GM21825 (cell line): ENCODE data around the gene GKN1.

Source experiments
- ATAC-seq: cut with Tn5 transposase; IDR thresholded peaks from one replicate; pipeline ENCODE4 v1.9.1; 2021; ENCODE audit warnings: mild to moderate bottlenecking, moderate library complexity; ENCODE audit not compliant: unreplicated experiment

The GKN1 gene

DNA sequence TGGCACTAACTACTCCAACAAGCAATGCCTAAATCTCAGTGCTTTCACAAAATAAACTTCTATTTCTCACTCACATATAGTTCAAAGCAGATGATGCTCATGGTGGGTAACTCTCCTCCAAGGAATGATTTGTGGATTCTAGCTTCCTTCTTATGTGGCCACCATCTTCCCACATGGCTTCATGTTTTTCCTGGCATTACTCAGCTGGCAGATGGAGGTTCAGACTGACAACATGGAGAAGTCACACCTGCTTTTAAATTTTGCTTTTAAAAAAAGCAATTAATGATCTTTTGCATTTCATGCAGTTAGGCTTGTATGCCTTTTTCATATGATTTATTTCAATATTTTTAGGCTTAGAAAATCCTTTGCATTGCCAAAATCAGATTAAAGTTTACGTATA is 15.4 kb upstream of the GKN1 start:
- ATAC-seq, result no peak

- ATAC-seq, result no peak
Measured at GRCh38 chr2:68961380-68961779, 13.1 kb upstream of the GKN1 start.

GRCh38 chr2:68964282-68964681 is 10.2 kb upstream of the GKN1 start:
- no peak for ATAC-seq

- no peak for ATAC-seq
Measured at GRCh38 chr2:68968221-68968620, 6.2 kb upstream of the GKN1 start.

DNA sequence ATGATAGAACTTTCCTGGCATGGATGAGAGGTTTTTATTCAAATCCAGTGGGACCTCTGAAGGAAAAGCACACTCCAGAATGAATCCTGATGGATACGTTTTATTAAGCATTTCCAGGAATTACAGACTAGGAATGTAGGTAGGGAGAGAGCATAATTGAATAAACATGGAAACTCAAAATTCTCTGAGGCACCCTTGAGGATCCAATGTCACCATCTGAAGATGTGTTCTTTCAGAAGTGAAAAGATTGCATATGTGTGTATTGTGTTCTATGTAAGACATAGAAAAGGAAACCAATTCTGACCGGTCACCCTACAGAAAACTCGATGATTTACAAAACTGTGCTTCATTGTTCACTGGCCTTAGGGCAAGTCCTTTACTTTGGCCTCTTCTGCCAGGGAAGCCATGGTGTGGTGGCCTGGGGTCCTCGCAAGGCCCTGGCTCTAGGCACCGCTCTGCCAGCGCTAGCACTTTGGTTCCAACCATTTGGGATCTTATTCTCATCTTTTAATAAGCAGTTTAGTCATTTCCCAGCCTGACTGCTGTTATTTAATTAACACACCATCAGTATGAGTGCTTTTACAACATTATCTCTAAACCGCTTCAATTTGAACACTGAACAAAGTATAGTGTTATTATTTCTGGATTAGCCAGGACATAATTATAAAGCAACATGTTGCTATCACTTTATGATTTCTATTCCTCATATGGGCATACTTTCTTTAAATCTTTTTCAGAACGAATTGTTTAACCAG is 4.5 kb upstream of the GKN1 start:
- no peak for ATAC-seq

DNA sequence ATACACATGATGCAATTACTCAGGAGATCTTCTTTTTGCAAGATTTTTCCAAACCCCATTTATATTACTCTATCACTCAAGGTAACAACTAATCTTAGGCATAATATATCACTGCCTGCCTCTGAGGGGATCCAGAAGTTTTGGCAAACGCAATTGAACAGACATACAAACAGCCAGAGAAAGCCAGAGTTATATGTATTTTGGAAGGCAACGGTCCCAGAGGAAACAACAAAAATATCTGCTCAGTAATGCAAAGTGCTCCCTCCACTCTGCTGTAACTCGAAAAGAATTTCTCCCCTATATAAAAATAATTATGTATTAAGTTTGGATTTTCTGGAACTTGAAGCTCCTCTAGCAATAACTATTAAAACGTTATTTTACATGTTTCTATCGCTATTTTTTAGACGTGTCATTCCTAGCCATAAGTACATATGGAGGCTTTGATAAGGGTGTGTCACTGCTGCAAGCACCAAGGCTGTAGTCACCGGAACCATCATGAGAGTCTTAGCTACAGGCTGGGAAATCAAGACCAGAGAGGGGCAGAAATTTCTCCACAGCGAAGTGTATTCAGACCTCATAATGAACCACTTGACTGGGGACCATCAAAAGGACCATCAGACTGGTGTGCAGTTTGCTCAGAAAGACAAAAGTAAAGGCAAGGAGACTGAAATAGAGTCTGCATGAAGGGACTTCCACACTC is 3.7 kb upstream of the GKN1 start:
- no peak for ATAC-seq

- no peak for ATAC-seq
Measured at GRCh38 chr2:68971591-68972231, 2.7 kb upstream of the GKN1 start.

GRCh38 chr2:68974946-68975665 is 670 bp downstream of the GKN1 start:
- no peak for ATAC-seq

DNA sequence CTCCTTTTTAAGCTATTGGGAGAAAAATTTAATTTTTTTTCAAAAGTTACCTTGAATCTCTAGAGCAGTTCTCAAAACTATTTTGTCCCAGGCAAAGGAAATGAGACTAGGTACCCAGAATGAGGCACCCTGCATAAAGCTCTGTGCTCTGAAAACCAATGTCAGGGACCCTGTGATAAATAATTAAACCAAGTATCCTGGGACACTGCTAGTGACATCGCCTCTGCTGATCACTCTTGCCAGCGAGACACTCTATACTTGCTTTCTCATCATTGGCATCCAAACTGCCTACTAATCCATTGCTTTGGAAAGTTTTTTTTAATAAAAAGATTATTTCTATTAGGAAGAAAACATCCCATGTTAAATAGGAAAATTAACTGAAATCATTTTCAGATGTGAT is 1.4 kb downstream of the GKN1 start:
- ATAC-seq, result no peak

- ATAC-seq, result no peak
Measured at GRCh38 chr2:68977453-68977852, 3.0 kb downstream of the GKN1 start.

- ATAC-seq, result no peak
Measured at GRCh38 chr2:68978098-68978497, 3.7 kb downstream of the GKN1 start.

GRCh38 chr2:68980956-68981355 is 6.5 kb downstream of the GKN1 start:
- no peak for ATAC-seq

DNA sequence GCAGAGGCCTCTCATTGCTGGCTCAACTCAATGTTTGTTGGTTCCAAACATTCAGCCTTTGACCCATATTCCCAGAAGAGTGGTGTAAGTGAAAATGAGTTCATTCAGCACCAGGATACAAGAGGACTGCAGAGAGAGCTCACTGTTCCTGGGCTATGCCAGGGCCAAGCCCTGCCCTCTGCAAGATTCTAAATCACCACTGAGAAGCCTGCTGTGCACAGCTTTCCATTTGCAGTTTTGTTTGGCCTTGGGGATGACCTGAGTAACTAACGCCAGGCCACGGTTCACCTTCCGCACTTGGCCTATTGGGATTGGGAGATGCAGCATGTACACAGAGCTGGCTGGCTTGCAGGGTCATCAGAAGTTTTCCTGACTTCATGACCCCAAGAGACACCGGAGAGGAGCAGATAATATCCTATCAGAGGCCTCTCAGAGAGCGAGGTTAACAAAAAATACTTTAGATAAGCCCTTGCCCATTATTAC is 12.6 kb downstream of the GKN1 start:
- ATAC-seq, result no peak

DNA sequence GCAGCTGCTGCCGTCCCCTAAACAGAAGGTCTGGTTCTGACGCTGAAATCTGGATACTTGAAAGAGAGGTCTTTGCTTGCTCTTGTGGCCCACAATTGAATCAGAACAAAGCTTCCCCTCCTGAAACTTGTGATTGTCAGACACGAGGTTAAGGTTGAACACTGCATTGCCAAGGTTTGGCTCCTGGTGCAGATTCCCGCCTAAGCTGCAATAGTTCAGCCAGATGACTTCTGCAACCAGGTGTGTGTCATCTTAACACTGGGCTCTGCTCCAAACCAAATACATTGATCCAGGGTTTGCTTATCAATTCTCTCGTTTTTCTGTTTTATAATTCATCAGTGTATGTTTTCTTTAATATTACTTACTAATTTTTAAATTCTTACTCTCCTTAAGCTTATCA is 14.6 kb downstream of the GKN1 start:
- no peak for ATAC-seq

DNA sequence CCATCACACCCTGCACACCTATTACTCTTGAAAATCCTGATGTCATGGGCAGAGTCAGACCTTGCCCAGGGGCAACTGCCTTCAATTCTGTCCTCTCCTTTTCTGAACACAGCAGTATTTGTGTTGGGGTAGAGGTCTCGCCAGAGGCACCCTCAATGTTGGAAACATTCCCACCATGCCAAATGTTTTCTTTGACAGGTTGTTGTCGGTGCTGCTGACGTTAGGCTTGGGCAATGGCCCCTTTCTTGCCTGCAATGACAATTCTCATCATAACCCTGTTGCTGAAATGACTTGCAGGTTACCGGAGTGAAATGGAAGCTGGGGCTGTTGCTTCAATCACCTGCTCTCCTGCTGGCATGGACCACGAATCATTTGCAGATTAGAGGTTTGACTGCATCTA is 17.9 kb downstream of the GKN1 start:
- no peak for ATAC-seq

- ATAC-seq, result no peak
Measured at GRCh38 chr2:68992933-68993332, 18.5 kb downstream of the GKN1 start.

GRCh38 chr2:68993660-68994059 is 19.2 kb downstream of the GKN1 start:
- no peak for ATAC-seq

- no peak for ATAC-seq
Measured at GRCh38 chr2:68994864-68995263, 20.4 kb downstream of the GKN1 start.

DNA sequence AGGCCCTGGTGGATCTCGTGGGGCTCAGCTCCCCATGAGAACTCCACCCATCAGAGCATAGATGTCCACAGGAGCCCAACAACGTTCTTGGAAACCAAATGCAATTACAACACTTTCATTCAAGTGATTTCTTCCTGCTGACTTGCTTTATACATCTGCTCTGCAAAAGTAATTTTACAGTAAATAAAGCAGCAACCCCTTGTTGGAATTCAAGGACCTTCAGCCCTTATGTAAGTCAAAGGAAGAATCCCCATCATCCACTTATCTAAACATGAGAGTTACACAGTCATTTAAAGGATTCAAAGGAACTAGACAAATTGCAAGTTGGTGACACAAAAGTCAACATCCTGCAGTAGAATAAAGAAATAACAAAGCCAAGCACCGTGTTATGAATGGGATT is 21.5 kb downstream of the GKN1 start:
- no peak for ATAC-seq

DNA sequence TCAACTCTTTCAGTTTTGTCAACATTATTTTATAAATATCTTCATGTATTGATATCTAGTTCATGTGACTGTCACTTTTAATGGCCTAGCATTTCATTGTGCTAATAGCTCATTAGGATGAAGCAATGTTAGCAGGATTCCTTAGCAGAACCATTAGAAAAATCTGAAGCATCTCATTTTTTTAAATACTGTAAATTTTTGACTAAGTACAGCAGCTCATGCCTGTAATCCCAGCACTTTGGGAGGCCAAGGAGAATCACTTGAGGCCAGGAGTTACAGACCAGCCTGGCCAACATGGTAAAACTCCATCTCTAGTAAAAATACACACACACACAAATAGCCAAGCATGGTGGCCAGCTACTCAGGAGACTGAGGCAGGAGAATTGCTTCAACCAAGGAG is 23.0 kb downstream of the GKN1 start:
- ATAC-seq, result no peak

DNA sequence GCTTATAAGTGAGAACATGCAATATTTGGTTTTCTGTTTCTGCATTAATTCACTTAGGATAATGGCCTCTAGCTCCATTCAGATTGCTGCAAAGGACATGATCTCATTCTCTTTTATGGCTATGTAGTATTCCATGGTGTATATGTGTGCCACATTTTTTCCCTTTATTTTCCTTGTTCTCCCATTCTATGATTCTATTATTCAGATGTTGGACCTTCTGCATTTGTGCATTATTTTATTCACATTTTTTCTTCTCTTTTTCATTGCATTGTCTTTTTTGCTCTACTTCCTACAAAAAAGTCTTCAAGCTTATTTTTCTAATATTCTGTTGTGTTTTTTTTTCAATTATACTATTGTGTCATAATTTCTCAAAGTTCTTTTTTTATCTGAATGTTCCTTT is 27.4 kb downstream of the GKN1 start:
- ATAC-seq, result no peak
